SK-MEL-5 (cell line): ENCODE data around the gene NXT1. TPM values are rescaled to one million over a fixed set of nuclear protein-coding genes. Genes with fewer than 3 reads are reported as not detected.

Experiments
- DNase-seq: peaks from one replicate; pipeline ENCODE4 v3.0.0-alpha.2; 2016; ENCODE audit warnings: low read depth, low spot score
- in situ Hi-C: cut with HindIII; loops from 2 replicates; pipeline ENCODE4 v1.10.0; 2016; ENCODE audit warnings: low sequenced_read_pairs, high pct_unique_total_duplicates, low pct_unique_long_range_greater_than_20kb
- small RNA-seq, 2 experiments: library from RNA; depleted of rRNA; stranded (forward); fragments of <200 nt; gene quantifications; one replicate each; pipeline ENCODE3, GENCODE V24; 2014
- total RNA-seq: library from RNA; depleted of rRNA; stranded (reverse); fragments of >200 nt; shearing (Covaris generic); gene quantifications from 2 replicates; pipeline ENCODE4 v1.2.3, GENCODE V29; 2014; rRNA removed

NXT1 gene
- total RNA-seq, 1 experiment from 2014 or later = 39.8 TPM

GRCh38 chr20:23399568-23400241 is 49.1 kb downstream of the NXT1 start:
- DNase-seq = no peak
- in situ Hi-C loops = no loop called here

- in situ Hi-C loops = no loop called here
- no peak for DNase-seq
Observed at GRCh38 chr20:23401051-23401450, 50.5 kb downstream of the NXT1 start.

- in situ Hi-C loops = no loop called here
- no peak for DNase-seq
Observed at GRCh38 chr20:23403751-23404150, 53.2 kb downstream of the NXT1 start.

- no peak for DNase-seq
- in situ Hi-C loops = no loop called here
Observed at GRCh38 chr20:23404196-23404595, 53.6 kb downstream of the NXT1 start.

Small RNAs within 50 kb of the gene (small RNA-seq; reads per million reads assigned to genes)
- gene RNA5SP479 = 0 reads per million in 2 experiments

Other genes starting within 250 kb of the NXT1 start
- 22.6 and 23.8 TPM in 2 replicates for gene GZF1, start 11.4 kb downstream of the NXT1 start, total RNA-seq
- gene NAPB, start 70.7 kb downstream of the NXT1 start, total RNA-seq = 9.4 and 13.1 TPM in 2 replicates
- gene CSTL1, start 88.9 kb downstream of the NXT1 start, total RNA-seq = not detected in 2 replicates
- gene CST11, start 102.1 kb downstream of the NXT1 start, total RNA-seq = not detected in 2 replicates
- gene CST8, start 140.3 kb downstream of the NXT1 start, total RNA-seq = not detected in 2 replicates
- not detected in 2 replicates for gene CST9L, start 217.7 kb downstream of the NXT1 start, total RNA-seq